ENCODE measurements around the gene CCNY.
"Not testable (repeated sequence)": the region's sequence is repeated elsewhere in the genome, so short reads cannot be mapped to it uniquely, and the experiment has no call there.

Gene CCNY

GRCh38 chr10:35336084-35336831 lies at the start of gene CCNY:
Gene CCNY, plus strand, starts transcription at chr10:35336509. Its CDS starts 545 bp downstream, at chr10:35337054.
- no peak for FAIRE-seq

- no peak for FAIRE-seq
Observed at GRCh38 chr10:35289198-35289597, 47.1 kb upstream of the CCNY start.

GRCh38 chr10:35294506-35294905 lies 41.8 kb upstream of the CCNY start:
- no peak for FAIRE-seq

- FAIRE-seq = no peak
Observed at GRCh38 chr10:35299016-35299415, 37.3 kb upstream of the CCNY start.

- FAIRE-seq = no peak
Observed at GRCh38 chr10:35300063-35300699, 36.1 kb upstream of the CCNY start.

GRCh38 chr10:35304649-35305048 lies 31.7 kb upstream of the CCNY start:
- no peak for FAIRE-seq

- no peak for FAIRE-seq
Observed at GRCh38 chr10:35306852-35307251, 29.5 kb upstream of the CCNY start.

GRCh38 chr10:35307297-35307696 lies 29.0 kb upstream of the CCNY start:
- FAIRE-seq = no peak

- FAIRE-seq = no peak
Observed at GRCh38 chr10:35308809-35309208, 27.5 kb upstream of the CCNY start.

- not testable (repeated sequence) for FAIRE-seq
Observed at GRCh38 chr10:35314142-35314541, 22.2 kb upstream of the CCNY start.

- FAIRE-seq = not testable (repeated sequence)
Observed at GRCh38 chr10:35315235-35315634, 21.1 kb upstream of the CCNY start.

GRCh38 chr10:35316218-35316967 lies 19.9 kb upstream of the CCNY start:
- FAIRE-seq = no peak

- FAIRE-seq = no peak
Observed at GRCh38 chr10:35318551-35318950, 17.8 kb upstream of the CCNY start.

GRCh38 chr10:35320341-35320740 lies 16.0 kb upstream of the CCNY start:
- no peak for FAIRE-seq

GRCh38 chr10:35322636-35323035 lies 13.7 kb upstream of the CCNY start:
- no peak for FAIRE-seq

- peak; percentile 17 for FAIRE-seq
Observed at GRCh38 chr10:35324196-35324595, 12.1 kb upstream of the CCNY start.

- FAIRE-seq = peak; percentile 23
Observed at GRCh38 chr10:35326466-35327235, 9.7 kb upstream of the CCNY start.

GRCh38 chr10:35327790-35328403 lies 8.4 kb upstream of the CCNY start:
- FAIRE-seq = no peak

GRCh38 chr10:35328404-35329037 lies 7.8 kb upstream of the CCNY start:
- FAIRE-seq = no peak

- no peak for FAIRE-seq
Observed at GRCh38 chr10:35329520-35329919, 6.8 kb upstream of the CCNY start.

GRCh38 chr10:35331894-35332640 lies 4.2 kb upstream of the CCNY start:
- no peak for FAIRE-seq

Data from G401.6 (cell line).